Measurements from ENCODE around the gene DHRSX. TPM values are rescaled to one million over a fixed set of nuclear protein-coding genes. Genes with fewer than 3 reads are reported as not detected.

Gene DHRSX
- total and polyA plus RNA-seq, 11 donors = 14.6 to 36.1 (median 24.1) TPM

DNA sequence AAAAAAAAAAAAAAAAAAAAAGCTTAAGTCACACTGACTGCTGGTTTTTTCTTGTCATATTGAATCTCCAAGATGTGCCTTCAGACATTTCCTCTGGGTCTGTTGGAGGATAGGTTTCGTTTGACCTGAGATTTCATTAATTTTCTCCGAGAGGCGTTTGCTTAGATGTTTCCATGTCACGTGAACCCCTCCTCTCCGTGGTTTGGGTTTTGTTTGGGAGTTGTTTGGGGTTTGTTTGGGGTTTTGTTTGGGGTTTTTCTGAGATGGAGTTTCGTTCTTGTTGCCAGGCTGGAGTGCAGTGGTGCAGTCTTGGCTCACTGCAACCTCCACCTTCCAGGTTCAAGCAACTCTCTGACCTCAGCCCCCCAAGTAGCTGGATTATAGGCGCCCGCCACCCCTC, 40.8 kb upstream of the DHRSX start:
- TF ChIP-seq POLR2A (IDR thresholded peaks at IDR 0.05) = no peak
- intact Hi-C loops (cut with DNase I) = no loop called here
- H3K27ac ChIP-seq = no peak overlapping the region
- peaks cover 0 to 5% (median 0%) of the 10 kb centered on the region in 9 donors for H3K27me3 ChIP-seq
- ATAC-seq (no peak), DNase-seq (no peak)
- no peak overlapping the region for H3K4me3 ChIP-seq
- WGBS, 4 donors = 77 to 90% (median 88%) methylated on average over 8 of the region's 8 CpGs
- peaks cover 0 to 20% (median 0%) of the 10 kb centered on the region in 12 donors for H3K4me1 ChIP-seq
- no peaks in the 10 kb centered on the region for H3K36me3 ChIP-seq
- peaks cover 0 to 10% (median 0%) of the 10 kb centered on the region in 12 donors for H3K9me3 ChIP-seq

DNA sequence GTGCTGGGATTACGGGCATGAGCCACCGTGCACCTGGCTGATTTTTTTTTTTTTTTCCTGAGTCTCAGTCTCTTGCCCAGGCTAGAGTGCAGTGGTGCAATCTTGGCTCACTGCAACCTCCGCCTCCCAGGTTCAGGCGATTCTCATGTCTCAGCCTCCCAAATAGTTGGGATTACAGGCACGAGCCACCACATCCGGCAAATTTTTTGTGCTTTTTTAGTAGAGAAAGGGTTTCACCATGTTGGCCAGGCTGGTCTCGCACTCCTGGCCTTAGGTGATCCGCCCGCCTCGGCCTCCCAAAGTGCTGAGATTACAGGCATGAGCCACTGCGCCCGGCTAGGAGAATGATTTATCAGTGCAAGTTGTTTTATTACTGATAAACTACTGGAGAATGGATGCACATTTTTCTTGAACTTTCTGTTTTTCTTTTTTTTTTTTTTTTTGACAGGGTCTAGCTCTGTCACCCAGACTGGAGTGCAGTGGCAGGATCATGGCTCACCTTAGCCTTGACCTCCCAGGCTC, 39.7 kb upstream of the DHRSX start:
- DNase-seq (no peak), ATAC-seq (no peak)
- intact Hi-C loops (cut with DNase I) = no loop called here
- Histone ChIP-seq H3K36me3 (no peaks in the 10 kb centered on the region), H3K27ac (no peak overlapping the region), H3K4me1 (peaks cover 0 to 20% (median 0%) of the 10 kb centered on the region in 12 donors), H3K27me3 (peaks cover 0 to 5% (median 0%) of the 10 kb centered on the region in 9 donors), H3K9me3 (peaks cover 0 to under 1% (median 0%) of the 10 kb centered on the region in 12 donors), H3K4me3 (no peak overlapping the region)
- TF ChIP-seq POLR2A (IDR thresholded peaks at IDR 0.05) = no peak
- TF ChIP-seq, protein P1, sequence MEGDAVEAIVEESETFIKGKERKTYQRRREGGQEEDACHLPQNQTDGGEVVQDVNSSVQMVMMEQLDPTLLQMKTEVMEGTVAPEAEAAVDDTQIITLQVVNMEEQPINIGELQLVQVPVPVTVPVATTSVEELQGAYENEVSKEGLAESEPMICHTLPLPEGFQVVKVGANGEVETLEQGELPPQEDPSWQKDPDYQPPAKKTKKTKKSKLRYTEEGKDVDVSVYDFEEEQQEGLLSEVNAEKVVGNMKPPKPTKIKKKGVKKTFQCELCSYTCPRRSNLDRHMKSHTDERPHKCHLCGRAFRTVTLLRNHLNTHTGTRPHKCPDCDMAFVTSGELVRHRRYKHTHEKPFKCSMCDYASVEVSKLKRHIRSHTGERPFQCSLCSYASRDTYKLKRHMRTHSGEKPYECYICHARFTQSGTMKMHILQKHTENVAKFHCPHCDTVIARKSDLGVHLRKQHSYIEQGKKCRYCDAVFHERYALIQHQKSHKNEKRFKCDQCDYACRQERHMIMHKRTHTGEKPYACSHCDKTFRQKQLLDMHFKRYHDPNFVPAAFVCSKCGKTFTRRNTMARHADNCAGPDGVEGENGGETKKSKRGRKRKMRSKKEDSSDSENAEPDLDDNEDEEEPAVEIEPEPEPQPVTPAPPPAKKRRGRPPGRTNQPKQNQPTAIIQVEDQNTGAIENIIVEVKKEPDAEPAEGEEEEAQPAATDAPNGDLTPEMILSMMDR (IDR thresholded peaks at IDR 0.05) = no peak
- WGBS, 4 donors = 78 to 88% (median 82%) methylated on average over 7 to 12 of the region's 12 CpGs

DNA sequence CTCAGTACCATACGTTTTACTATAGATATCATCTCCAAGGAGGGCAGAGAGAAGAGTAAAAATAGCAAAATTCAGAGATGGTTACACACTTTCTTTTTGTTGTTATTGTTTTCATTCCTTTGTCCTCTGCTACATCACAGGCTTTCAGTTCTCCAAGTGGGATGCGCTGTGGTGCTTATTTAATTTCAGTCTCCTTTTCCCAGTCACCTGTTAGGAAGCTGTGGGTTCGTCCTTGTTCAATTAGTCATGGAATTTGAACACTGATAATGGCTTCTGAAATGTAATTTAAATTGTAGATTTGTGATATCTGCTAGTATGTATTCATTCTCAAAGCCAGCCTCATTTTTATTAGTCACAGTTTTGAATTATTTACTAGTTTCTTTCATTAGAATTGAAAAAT, 38.8 kb upstream of the DHRSX start:
- H3K4me3 ChIP-seq = no peak overlapping the region
- no peak overlapping the region for H3K27ac ChIP-seq
- intact Hi-C loops (cut with DNase I) = no loop called here
- no peak for DNase-seq
- H3K4me1 ChIP-seq = peaks cover 0 to 20% (median 0%) of the 10 kb centered on the region in 12 donors
- no peak for ATAC-seq
- TF ChIP-seq POLR2A (IDR thresholded peaks at IDR 0.05) = no peak
- TF ChIP-seq, protein P1 (IDR thresholded peaks at IDR 0.05) = no peak
- peaks cover 0 to 5% (median 0%) of the 10 kb centered on the region in 9 donors for H3K27me3 ChIP-seq
- no peaks in the 10 kb centered on the region for H3K9me3 ChIP-seq
- WGBS, 4 donors = 59 to 79% (median 72%) methylated on average over 3 of the region's 3 CpGs
- no peaks in the 10 kb centered on the region for H3K36me3 ChIP-seq

DNA sequence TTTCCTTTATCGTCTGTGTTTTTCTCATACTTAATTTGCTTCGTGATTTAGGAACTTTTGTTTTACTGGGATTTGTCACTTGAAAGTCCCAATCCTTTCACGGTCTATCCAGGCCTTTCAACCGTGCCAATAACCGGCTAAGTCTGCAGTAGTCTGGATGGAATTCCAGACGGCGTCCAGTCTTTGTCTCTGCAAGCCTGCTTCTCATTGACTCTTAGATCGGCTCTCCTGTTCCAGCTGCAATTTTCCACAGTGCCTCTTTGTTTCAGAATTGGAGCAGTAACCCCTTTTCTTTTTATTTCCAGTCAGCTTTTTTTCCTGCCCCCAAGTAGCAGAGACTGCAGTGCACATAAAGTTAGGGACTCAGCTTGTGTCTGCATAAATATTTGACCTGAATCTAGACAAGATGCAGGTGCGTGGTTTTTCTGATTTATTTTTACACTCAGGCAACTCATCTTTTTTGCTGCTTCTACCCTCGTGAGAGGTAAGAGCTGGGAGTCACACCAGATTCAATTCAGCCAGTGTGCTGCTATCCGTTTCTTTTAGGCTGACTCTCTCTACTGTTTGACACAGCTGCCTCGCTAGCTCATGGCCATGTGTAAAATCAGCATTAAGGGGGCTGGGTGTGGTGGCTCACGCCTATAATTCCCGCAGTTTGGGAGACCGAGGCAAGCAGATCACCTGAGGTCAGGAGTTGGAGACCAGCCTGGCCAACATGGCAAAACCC, 37.4 kb upstream of the DHRSX start:
- H3K27ac ChIP-seq = peak overlapping the region in 4 of 12 donors; percentile 18 to 62 (median 40)
- ATAC-seq = peak in 2 of 4 donors; percentile 50 to 69
- H3K27me3 ChIP-seq = peaks cover 0 to 5% (median 0%) of the 10 kb centered on the region in 9 donors
- TF ChIP-seq, protein P1 (IDR thresholded peaks at IDR 0.05) = no peak
- TF ChIP-seq POLR2A (IDR thresholded peaks at IDR 0.05) = no peak
- no peaks in the 10 kb centered on the region for H3K36me3 ChIP-seq
- H3K9me3 ChIP-seq = no peaks in the 10 kb centered on the region
- peaks cover 0 to 17% (median 0%) of the 10 kb centered on the region in 12 donors for H3K4me1 ChIP-seq
- DNase-seq = peak in 2 of 5 donors; percentile 34 to 49
- peak overlapping the region in 1 of 12 donors; percentile 16 for H3K4me3 ChIP-seq
- 57 to 71% (median 69%) methylated on average over 13 to 15 of the region's 15 CpGs for WGBS, 4 donors
- intact Hi-C loops (cut with DNase I) = no loop called here

Measured in heart left ventricle (tissue), 16 donors.